Raji (cell line): ENCODE results near the gene SYNJ2.

Source experiments
- POLR2A ChIP-seq: IDR thresholded peaks from 2 replicates; pipeline ENCODE4 v1.6.1; 2011; ENCODE audit warnings: low read depth, low read length, control low read depth; ENCODE audit not compliant: insufficient read depth

Gene SYNJ2

DNA sequence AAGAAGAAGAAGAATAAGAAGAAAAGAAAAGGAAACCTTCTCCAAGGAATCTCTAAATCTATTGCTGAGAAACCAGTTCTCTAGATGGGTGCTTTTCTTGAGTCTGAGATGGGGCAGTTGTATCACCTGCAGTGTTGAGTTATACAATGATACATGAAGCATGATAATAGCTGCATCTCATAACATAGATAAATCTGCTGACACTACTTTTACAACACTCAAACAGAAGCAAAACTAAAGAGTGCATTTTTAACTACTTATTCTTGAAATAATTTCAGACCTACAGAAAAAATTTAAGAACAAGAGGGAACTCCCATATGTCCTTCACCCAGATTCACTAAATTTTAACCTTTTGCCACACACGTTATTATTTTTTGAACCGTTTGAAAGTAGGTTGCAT lies 70.3 kb downstream of the SYNJ2 start:
- no peak for TF ChIP-seq POLR2A

DNA sequence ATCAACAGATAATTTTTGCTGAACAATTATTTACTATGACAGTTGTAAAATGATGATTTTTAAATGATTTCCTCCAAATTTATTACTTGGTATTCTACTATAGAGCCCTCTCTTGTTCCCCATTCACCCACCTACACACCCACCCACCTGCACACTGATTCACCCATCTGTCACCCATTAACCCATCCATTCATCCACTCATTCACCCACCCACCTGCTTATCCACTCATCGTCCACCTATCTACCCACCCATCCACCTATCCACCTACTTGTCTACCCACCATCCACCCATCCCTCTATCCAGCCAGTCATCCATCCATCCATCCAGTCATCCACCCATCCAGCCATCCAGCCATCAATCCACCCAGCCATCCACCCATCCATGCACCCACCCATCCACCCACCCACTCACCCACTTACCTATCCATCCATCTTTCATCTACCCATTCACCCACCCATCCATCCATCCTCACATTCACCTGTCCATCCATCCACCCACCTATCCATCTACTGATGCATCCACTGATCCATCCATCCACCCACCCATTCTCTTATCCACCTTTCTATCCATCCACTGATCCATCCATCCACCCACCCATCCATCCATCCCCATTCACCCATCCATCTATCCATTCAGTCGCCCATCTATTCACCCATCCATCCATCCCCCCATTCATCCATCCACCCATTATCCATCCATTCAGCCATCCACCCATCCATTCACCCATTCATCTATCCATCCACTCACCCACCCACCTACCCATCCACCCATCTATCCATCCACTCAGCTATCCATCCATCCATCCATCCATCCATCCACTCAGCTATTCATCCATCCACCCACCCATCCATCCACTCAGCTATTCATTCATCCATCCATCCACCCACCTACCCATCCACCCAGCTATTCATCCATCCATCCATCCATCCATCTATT lies 72.0 kb downstream of the SYNJ2 start:
- no peak for TF ChIP-seq POLR2A

DNA sequence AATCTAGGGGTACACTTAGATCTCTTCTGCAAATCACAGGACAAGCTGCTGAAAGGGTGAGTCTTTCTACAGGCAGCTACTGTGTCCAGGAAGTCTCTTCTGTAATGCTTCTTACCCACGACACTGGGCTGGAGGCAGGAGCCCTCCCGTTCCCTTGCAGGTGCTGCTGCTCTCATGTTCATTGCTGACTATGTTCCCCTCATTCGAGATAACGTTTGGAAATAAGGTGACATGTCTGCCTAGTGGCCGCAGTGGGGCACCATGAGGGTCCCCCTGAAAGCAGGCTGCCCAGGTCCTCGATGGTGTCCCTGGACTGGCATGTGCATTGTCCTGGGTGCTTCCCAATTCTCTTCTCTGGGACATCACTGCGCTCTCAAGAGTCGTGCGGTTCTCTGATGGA lies 74.7 kb downstream of the SYNJ2 start:
- TF ChIP-seq POLR2A = no peak

DNA sequence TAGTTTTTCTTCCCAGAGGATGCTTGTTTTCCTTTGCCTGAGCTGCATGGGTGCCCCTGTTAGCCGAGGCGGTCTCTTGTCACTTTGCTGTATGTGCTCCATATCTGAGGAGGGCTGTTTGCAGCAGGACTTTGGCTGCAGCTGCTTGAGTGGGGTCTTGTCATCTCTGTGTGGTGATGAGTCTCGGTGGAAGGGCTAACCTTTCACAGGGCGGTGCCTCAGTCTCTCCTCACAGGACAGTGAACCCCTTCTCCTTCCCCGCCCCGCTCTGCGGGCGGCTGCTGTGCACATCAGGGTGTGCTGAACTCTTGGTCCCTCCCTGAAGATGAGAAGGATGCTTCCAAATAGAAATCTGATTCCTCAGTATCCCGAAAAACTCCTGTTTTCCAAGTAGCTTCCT lies 75.1 kb downstream of the SYNJ2 start:
- no peak for TF ChIP-seq POLR2A

DNA sequence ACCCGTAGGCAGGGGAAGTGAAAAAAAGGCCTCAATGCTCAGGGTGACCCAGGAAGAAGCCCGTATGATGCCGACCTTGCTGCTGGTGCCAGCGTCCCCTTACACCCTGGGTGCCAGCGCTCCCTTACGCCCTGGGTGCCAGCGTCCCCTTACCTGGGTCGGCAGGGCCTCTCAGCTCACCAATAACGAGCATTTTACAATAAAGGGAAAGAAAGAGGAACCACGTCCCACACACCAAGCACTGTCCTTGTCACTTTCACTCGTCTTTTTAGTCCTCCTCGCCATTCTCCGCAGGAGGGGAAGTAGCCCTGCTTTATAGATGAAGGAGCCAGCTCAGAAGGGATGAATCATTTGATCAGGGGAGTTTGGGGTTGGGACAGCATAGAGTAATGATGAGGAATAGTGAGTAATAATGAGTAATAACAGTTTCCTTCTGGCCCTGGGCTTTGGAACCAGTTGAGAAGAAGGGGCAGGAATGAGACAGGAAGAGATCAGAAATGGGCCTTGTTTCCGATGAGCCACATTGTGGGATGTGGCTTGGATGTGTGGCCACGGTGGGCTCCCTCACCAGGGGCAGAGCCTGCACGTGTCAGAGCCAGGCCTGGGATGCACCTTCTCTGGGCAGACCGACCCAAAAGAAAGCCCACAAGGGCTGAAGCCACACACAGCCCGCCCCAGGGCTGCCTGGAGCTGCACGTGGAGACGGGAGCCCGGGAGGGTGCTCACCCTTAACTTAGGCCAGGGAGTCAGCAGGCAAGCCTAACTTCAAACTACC lies 75.7 kb downstream of the SYNJ2 start:
- TF ChIP-seq POLR2A = no peak

DNA sequence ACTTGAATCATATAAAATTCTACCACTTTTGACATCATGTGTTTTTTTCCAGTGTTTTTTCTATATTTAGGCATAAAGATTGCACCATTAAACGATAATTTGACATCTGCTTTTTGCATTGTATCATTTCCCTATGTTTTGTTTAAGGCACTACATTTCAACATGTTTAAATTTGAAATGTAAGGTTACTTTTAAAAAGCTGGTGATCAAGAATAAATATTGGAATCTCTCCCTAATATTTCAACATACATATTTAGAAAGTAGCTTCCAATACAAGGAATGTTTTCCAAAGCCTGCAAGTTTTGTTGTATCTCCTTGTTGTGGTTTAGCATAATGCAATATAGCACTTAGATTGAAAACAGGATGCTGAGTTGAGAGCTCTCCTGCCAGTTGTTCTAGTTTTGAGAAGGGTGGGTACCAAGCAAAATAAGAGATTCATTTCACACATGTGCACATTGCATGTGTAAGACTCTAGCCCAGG lies 76.5 kb downstream of the SYNJ2 start:
- no peak for TF ChIP-seq POLR2A

DNA sequence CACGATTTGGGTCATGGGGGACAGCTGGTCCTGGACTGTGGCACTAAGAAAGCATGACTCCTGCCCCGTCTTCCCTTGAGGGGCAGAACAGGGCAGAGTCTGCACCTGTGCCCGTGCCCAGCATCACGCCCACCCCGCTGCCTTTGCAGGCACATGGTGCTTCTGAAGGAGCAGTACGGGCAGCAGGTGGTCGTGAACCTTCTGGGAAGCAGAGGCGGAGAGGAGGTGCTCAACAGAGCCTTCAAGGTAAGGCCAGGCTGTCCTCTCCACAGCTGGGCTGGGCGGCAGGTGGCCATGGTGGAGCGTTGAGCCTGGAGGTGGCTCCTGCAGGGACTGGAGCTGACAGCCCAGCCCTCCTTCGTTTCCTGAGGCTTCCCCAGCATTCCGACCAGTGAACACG lies 77.4 kb downstream of the SYNJ2 start:
- no peak for TF ChIP-seq POLR2A

DNA sequence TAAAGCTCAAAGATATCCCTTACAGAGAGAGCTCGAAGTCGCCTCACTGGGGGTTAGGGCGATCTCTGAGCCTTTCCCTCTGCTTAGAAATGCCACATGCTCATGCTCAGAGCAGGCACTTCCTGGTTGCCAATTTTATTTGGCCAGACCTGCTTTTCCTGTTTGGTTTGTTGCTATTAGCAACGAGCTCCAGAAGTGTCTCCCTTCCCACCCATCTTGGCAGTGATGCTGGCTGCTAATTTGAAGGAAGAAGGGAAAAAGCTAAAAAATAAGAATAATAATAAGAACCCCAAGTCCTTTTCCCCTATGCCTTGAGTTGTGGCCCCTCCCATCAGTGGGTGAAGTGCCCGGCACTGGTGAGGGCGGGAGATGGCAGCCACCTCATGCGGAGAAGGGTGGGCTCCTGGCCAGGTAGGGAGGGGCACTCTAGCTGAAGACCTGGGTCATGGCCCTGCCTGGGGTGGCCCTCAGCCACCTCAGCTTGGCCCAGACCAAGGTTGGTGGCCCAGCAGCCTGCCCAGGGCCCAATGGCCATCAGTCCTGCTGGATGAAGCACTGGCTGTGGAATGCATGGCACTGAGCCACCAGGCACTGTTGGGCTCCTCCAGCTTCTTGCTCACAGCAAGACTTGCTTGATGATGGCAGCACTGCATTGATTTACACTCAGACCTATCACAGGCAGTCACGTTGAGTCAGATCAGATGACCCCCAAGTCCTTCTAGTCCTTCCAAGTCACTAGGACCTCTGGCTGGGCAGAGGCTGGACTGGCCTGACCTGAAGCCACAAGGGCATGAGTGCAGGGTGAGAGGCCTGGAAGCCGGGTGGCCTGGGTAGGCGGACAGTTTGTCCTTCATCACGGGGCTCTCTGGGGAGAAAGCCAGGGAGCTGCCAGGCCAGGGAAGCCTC lies 79.0 kb downstream of the SYNJ2 start:
- no peak for TF ChIP-seq POLR2A

DNA sequence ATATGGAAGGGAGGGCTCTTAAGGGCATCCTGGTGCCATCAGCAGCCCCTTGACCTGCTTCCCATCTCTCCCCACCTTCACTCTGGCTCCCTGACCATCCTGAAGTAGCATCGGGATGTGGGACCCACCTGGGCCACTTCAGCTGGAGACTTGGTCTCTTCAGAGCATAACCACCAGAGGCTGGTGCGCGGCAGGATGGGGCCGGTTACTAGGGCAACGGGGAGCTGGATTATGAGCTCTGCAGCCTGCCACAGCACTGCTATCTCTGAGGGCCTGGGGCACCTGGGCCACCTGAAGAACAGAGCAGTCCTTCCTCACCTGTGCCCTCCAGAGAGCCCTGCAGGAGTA lies 79.7 kb downstream of the SYNJ2 start:
- no peak for TF ChIP-seq POLR2A

GRCh38 chr6:158061709-158062461 lies 80.2 kb downstream of the SYNJ2 start:
- no peak for TF ChIP-seq POLR2A

DNA sequence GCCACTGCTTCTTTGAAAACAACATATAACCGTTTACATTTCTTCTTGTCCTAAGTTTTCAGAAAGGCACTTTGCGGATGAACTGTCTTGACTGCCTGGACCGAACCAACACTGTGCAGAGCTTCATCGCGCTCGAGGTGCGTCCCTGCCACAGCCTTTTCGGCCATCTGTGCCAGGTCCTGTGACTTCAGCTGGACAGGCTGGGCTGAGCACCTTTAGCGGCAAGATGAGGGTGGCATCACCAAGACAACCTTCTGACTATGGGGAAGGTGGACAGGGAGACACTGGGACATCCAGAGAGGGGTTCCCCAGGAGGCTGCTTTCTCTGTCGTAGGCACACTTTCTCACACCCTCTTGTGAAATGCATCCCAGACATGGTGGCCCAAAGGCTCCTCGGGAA lies 82.1 kb downstream of the SYNJ2 start:
- no peak for TF ChIP-seq POLR2A

DNA sequence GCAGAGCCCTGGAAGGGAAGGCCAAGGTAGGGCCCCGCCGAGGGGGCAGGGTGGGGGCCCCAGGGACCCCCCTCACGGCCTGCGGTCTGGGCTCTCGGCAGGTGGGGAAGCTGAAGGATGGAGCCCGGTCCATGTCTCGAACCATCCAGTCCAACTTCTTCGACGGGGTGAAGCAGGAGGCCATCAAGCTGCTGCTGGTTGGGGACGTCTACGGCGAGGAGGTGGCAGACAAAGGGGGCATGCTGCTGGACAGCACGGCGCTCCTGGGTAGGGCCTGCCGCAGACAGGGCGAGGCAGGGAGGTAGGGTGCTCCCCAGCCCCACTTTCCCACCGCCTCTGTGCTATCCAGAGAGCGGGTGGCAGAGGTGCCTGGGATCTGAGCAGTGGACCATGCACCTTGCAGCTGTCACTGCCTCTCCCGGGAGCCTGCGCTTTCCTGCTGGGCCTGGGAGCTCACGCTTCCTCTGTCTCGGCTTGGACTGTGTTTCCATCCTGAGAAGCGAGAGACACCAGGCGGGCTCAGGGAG lies 83.1 kb downstream of the SYNJ2 start:
- no peak for TF ChIP-seq POLR2A

DNA sequence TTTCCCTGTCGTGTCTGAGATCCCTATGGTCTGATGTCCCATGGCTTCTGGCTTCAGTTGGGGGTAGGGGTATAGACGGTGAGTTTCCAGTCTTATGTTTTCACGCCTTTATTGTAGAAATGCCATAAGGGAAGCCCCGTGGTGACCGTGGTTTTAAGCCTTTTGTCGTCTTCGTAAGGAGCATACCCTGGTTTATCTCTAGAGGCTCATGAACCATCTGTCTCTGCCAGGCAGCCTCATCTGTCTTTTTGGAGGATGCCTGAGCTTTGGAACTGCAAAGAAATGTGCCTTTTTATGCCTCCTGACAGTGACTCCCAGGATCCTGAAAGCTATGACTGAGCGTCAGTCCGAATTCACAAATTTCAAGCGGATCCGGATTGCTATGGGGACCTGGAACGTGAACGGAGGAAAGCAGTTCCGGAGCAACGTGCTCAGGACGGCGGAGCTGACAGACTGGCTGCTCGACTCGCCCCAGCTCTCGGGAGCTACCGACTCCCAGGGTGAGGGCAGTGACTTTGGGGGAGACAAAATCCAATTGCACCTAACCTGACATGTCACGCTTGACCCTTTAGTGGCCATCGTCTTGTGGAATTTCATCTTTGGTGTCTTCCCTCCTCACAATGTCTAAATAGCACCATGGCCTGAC lies 84.6 kb downstream of the SYNJ2 start:
- no peak for TF ChIP-seq POLR2A
